ENCODE data around the gene PLB1. TPM values are rescaled to one million over a fixed set of nuclear protein-coding genes. Genes with fewer than 3 reads are reported as not detected.
A peak's percentile ranks its signal among the peaks of the same experiment; 100 is the strongest.

PLB1 gene
- total RNA-seq, 2 donors from 2014 or later: 2.1 to 3.0 TPM

- no peak for TF ChIP-seq CTCF (IDR thresholded peaks at IDR 0.05)
- peak; percentile 13 for DNase-seq (ENCODE audit: low spot score)
- no peaks in the 10 kb centered on the region for H3K27me3 ChIP-seq
- peaks cover 0 to 7% of the 10 kb centered on the region in 2 donors for H3K9me3 ChIP-seq
- H3K4me3 ChIP-seq: no peak overlapping the region
- no peaks in the 10 kb centered on the region for H3K4me1 ChIP-seq
- no peaks in the 10 kb centered on the region for H3K36me3 ChIP-seq
- H3K27ac ChIP-seq: no peak overlapping the region
Measured at GRCh38 chr2:28513097-28513496, 17.2 kb downstream of the PLB1 start.

GRCh38 chr2:28515176-28515751 is 19.4 kb downstream of the PLB1 start:
- no peaks in the 10 kb centered on the region for H3K4me1 ChIP-seq
- H3K4me3 ChIP-seq: no peak overlapping the region
- no peak overlapping the region for H3K27ac ChIP-seq
- H3K27me3 ChIP-seq: no peaks in the 10 kb centered on the region
- H3K36me3 ChIP-seq: no peaks in the 10 kb centered on the region
- DNase-seq (ENCODE audit: low spot score): no peak
- peaks cover 0 to 7% of the 10 kb centered on the region in 2 donors for H3K9me3 ChIP-seq
- TF ChIP-seq CTCF (IDR thresholded peaks at IDR 0.05): no peak

GRCh38 chr2:28516430-28516829 is 20.6 kb downstream of the PLB1 start:
- H3K4me1 ChIP-seq: no peaks in the 10 kb centered on the region
- H3K27me3 ChIP-seq: no peaks in the 10 kb centered on the region
- peaks cover 0 to 7% of the 10 kb centered on the region in 2 donors for H3K9me3 ChIP-seq
- no peak for TF ChIP-seq CTCF (IDR thresholded peaks at IDR 0.05)
- no peak for DNase-seq (ENCODE audit: low spot score)
- H3K27ac ChIP-seq: no peak overlapping the region
- H3K4me3 ChIP-seq: no peak overlapping the region
- no peaks in the 10 kb centered on the region for H3K36me3 ChIP-seq

GRCh38 chr2:28516950-28517349 is 21.1 kb downstream of the PLB1 start:
- Histone ChIP-seq H3K36me3 (no peaks in the 10 kb centered on the region), H3K4me1 (no peaks in the 10 kb centered on the region), H3K27ac (no peak overlapping the region), H3K27me3 (no peaks in the 10 kb centered on the region), H3K9me3 (peaks cover 0 to 7% of the 10 kb centered on the region in 2 donors), H3K4me3 (no peak overlapping the region)
- DNase-seq (ENCODE audit: low spot score): no peak
- TF ChIP-seq CTCF (IDR thresholded peaks at IDR 0.05): no peak

GRCh38 chr2:28521663-28522062 is 25.8 kb downstream of the PLB1 start:
- Histone ChIP-seq H3K4me3 (no peak overlapping the region), H3K9me3 (no peaks in the 10 kb centered on the region), H3K36me3 (no peaks in the 10 kb centered on the region), H3K27me3 (no peaks in the 10 kb centered on the region), H3K4me1 (no peaks in the 10 kb centered on the region), H3K27ac (no peak overlapping the region)
- TF ChIP-seq CTCF (IDR thresholded peaks at IDR 0.05): no peak
- peak; percentile 40 for DNase-seq (ENCODE audit: low spot score)

GRCh38 chr2:28522481-28522880 is 26.6 kb downstream of the PLB1 start:
- Histone ChIP-seq H3K9me3 (no peaks in the 10 kb centered on the region), H3K4me1 (peaks cover 0 to 5% of the 10 kb centered on the region in 2 donors), H3K4me3 (no peak overlapping the region), H3K27me3 (no peaks in the 10 kb centered on the region), H3K36me3 (no peaks in the 10 kb centered on the region), H3K27ac (no peak overlapping the region)
- DNase-seq (ENCODE audit: low spot score): no peak
- no peak for TF ChIP-seq CTCF (IDR thresholded peaks at IDR 0.05)

Data from right atrium auricular region (tissue), 2 donors.